Epithelial cell of esophagus (primary cell): ENCODE measurements around the gene UCP1.

Experiments
- DNase-seq: peaks from one replicate; pipeline ENCODE4 v3.0.0; 2010; ENCODE audit warnings: low read depth
- H3K4me3 ChIP-seq: 2 replicates; pipeline ENCODE4 v1.5.1; 2011; ENCODE audit warnings: mild to moderate bottlenecking, low read length, control low read depth
- CTCF ChIP-seq: IDR thresholded peaks from 2 replicates; pipeline ENCODE4 v1.5.1; 2011; ENCODE audit warnings: low read depth, mild to moderate bottlenecking, low read length, control low read depth, inconsistent platforms; ENCODE audit not compliant: insufficient read depth; ENCODE audit errors: missing control alignments

Gene UCP1

GRCh38 chr4:140607852-140608251, 39.1 kb upstream of the UCP1 start:
- DNase-seq: no peak
- no peak overlapping the region for H3K4me3 ChIP-seq
- TF ChIP-seq CTCF: no peak

GRCh38 chr4:140604544-140604943, 35.8 kb upstream of the UCP1 start:
- H3K4me3 ChIP-seq: no peak overlapping the region
- TF ChIP-seq CTCF: no peak
- DNase-seq: no peak

DNA sequence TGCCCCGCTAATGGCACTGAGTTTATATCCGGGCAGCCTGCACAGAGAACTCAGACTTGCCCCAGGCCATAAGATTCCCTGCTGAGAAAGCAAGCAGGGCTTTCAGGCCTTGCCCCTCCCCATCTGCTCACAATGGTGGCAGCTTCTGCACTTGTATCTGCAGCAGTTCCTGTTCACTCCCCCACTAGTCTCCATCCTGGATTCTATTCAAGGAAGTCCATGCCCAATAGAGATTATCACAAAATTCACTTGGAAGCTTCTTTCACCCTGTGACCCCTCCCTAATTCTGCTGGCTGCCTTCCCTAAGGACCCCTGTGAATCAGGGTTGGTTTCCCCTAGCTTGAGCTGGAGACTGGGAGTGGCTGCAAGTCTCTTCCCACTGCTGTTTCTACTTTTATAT, 34.5 kb upstream of the UCP1 start:
- no peak for TF ChIP-seq CTCF
- DNase-seq: no peak
- H3K4me3 ChIP-seq: no peak overlapping the region

DNA sequence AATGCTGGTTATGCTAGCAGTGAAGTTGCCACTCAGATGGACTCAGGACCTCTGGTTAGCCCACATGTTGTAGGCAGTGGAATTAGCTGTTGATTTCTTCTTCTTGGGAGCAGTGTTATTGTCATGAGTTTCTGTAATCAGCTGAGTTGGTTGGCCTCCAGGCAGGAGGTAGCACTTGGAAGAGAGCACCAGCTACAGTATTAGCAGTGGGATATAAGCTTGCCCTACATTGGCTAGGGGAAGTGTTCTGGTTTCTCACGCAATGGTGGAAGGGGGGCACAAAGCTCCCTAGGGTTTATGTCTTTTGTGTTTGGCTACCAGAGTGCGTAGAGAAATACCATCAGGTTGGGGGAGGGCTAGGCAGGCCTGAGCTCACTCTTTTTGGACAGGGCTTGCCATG, 34.0 kb upstream of the UCP1 start:
- no peak for TF ChIP-seq CTCF
- no peak for DNase-seq
- H3K4me3 ChIP-seq: no peak overlapping the region

DNA sequence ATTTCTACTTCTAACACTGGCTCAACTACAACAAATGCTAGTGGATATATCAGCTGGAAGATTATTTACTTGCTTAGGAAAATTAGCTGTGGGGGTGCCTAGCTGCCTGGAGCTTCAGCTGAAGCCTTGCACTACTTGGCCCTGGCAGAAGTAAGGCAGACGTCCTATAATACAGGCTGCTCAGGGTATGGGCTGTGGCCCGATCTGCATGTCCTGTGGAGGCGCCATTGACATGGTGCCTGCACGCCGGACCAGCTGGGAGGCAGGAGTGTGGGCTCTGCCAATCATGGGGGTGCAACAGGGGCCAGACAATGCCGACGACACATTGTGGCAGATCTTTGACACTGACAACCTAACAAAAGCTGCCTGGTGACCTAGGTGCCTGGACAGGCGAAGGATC, 31.6 kb upstream of the UCP1 start:
- no peak overlapping the region for H3K4me3 ChIP-seq
- no peak for TF ChIP-seq CTCF
- DNase-seq: no peak

GRCh38 chr4:140595065-140595464, 26.3 kb upstream of the UCP1 start:
- peak; percentile 80 for DNase-seq
- TF ChIP-seq CTCF: peak; percentile 91
- H3K4me3 ChIP-seq: no peak overlapping the region

DNA sequence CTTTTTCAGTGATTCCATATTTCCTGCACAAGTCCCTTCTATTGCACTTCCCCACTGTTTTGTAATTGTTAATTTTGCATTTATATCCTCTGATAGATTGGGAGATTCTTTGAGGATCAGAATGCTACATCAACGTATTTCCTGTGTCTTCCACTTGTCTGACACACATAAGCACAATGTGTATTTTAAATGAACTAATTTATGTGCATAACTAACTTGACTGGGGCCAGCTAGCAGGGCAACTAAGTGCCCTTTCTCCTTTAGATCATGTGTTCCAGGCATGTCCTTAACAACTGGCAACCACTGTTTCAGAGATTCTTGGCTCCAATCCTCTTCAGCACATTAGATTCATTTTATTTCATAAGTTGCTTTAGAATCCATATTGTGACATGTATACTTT, 15.7 kb upstream of the UCP1 start:
- no peak for TF ChIP-seq CTCF
- no peak overlapping the region for H3K4me3 ChIP-seq
- DNase-seq: no peak
